ES-I3 (cell line): Measurements from ENCODE around the gene RNU1-2.
A peak's percentile ranks its signal among the peaks of the same experiment; 100 is the strongest.
"Not testable (repeated sequence)": the region's sequence is repeated elsewhere in the genome, so short reads cannot be mapped to it uniquely, and the experiment has no call there.

Experiments used
- H3K36me3 ChIP-seq: 2 replicates; pipeline ENCODE4 v1.6.1; 2013; ENCODE audit warnings: mild to moderate bottlenecking, low read length, control low read depth, moderate library complexity; ENCODE audit not compliant: insufficient read depth
- H3K4me1 ChIP-seq: 2 replicates; pipeline ENCODE4 v1.6.1; 2013; ENCODE audit warnings: mild to moderate bottlenecking, control low read depth, low read length; ENCODE audit not compliant: insufficient read depth
- H3K9ac ChIP-seq: 2 replicates; pipeline ENCODE4 v1.6.1; 2013; ENCODE audit warnings: low read depth, mild to moderate bottlenecking, low read length, moderate library complexity
- H3K9me3 ChIP-seq: 2 replicates; pipeline ENCODE4 v1.6.1; 2013; ENCODE audit warnings: mild to moderate bottlenecking, low read length, moderate library complexity; ENCODE audit not compliant: control insufficient read depth, insufficient read depth

Gene RNU1-2

DNA sequence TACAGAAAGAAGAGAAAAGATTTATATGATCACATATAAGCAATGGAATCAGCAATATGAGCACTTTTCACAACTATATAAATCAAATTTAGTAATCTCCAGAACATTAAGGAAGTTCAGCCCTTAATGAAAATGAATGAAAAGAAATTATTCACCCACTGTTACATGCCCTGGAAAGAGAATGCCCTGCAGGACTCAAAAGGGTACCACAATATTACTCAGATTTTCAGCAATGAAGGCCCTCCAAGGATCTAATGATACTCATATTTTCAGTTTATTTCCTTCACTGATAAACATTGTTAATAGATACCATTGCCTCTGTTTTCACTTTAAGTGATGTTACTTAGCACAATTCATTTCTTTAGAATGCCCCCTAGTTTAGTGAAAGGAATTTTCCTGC is 2.5 kb downstream of the RNU1-2 start:
- H3K36me3 ChIP-seq, H3K9me3 ChIP-seq, H3K9ac ChIP-seq, H3K4me1 ChIP-seq: not testable (repeated sequence)

DNA sequence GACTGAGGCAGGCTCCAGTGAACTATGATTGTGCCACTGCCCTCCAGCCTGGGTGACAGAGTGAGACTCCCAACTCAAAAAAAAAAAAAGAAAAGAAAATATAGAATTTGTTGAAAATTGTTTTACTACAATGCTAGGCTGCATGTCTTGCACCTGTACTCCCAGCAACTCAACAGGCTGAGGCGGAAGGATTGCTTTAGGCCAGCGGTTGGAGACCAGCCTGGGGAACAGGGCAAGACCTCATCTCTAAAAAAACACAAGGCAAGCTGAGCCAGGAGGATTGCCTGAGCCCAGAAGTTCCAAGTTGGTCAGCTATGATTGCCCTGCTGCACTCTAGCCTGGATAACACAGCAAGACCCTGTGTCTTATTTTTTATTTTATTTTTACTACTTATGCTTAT is 3.2 kb downstream of the RNU1-2 start:
- H3K4me1 ChIP-seq, H3K36me3 ChIP-seq, H3K9ac ChIP-seq, H3K9me3 ChIP-seq: not testable (repeated sequence)

DNA sequence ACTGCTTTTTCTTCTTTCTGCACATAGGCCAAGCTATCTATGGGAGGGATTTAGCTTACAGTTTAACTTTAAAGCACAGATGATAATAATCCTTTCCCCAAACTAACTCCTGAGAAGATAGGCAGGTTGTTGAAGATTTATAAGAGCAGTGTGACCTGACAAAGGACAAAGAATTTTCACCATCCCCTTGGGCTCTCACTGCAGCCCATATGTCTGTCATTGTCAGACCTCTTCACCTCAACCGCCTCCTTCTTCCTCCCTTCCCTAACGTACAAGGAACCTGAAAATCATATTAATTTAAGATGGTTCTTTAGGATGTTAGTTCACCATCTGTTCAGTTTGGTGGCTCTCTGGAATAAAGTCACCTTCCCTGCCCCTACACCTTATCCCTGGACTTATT is 5.0 kb downstream of the RNU1-2 start:
- Histone ChIP-seq H3K9ac (0 out of 2 replicates have a peak overlapping the region, but pooled peaks have one; percentile 19), H3K9me3 (no peaks in the 10 kb centered on the region), H3K4me1 (peaks cover 8% of the 10 kb centered on the region)

DNA sequence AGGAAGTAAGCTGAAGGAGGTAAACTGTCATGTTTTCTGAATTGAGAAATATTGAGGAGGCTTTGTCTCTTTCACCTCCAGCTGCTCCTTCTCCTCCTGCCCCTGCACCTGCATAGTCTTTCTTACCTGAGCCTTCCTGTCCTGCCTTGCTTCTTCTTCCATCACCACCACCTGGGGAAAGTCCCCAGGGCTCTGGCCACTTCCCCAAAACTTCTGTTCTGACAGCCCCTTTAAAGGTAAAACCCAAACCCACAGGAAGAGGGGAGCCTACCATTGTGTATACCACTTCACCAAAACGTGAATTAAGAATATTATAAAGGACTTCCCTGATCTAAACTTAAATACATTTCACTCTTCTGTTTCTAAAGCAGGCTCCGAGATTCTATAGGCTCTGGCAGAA is 5.6 kb downstream of the RNU1-2 start:
- peaks cover 14% of the 10 kb centered on the region for H3K4me1 ChIP-seq
- H3K9me3 ChIP-seq, H3K36me3 ChIP-seq, H3K9ac ChIP-seq: not testable (repeated sequence)

More for the DNA sequence above, 5.0 kb downstream of the RNU1-2 start:
- H3K36me3 ChIP-seq, result no peaks in the 10 kb centered on the region

DNA sequence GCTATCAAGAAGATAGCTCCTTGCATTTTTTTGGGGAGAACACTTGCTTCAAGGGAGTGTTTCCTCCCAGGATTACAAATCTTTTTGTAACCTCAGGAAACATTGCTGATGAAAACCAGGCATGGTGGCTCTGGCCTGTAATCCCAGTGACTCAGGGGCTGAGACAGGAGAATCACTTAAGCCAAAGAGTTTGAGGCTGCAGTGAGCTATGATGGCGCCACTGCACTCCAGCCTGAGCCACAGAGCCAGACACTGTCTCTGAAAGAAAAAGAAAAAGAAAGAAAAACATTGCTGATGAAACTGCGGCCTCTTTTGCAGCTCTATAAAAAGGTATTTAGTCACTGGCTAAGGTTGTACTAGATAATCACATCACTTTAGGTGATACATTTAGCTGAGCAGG is 7.3 kb downstream of the RNU1-2 start:
- Histone ChIP-seq H3K9me3 (no peaks in the 10 kb centered on the region), H3K9ac (peak overlapping the region; percentile 74), H3K4me1 (peaks cover 17% of the 10 kb centered on the region), H3K36me3 (no peaks in the 10 kb centered on the region)

DNA sequence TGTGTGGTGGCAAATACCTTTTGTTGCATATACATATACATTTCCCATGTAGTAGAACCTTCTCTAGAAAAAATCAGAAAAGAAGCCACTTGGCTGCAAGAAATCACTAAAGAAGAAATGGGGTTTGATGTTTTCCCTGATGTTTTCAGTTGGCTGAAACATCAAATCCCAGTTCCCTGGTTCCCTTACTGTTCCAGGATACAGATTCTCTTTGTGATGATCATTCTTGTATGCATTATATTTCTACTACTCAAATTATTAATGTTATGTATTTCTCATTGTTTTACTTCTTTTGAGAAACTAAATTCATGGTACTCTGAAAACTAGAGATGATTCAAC is 7.6 kb downstream of the RNU1-2 start:
- H3K9me3 ChIP-seq, result no peaks in the 10 kb centered on the region
- peak overlapping the region; percentile 74 for H3K9ac ChIP-seq
- H3K36me3 ChIP-seq, result no peaks in the 10 kb centered on the region
- peaks cover 17% of the 10 kb centered on the region for H3K4me1 ChIP-seq

DNA sequence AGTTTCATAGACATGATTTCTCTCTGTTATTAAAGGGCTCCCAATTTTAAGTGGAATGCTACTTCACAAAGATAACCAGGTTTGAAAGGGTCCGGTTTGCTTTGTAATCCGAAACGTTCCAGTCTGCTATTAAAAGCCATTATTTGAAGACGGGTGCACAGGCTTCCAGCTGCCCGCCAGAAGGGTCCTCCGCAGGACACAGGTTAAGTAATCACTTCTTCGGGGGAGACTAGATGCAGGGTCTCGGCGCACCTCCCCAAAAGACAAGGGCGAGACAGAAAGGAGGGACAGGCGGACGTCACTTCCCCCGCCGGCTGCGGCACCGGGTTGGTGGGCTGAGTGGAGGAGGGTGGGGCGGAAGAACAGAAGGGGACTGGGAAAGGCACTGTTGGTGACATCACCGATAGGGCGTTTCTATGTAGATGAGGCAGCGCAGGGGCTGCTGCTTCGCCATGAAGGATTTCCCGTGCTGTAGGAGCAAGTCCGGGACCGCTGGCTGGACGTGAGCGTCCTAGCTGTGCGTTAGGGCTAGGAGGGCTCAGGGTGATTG is 8.9 kb downstream of the RNU1-2 start:
- peaks cover 17% of the 10 kb centered on the region for H3K4me1 ChIP-seq

DNA sequence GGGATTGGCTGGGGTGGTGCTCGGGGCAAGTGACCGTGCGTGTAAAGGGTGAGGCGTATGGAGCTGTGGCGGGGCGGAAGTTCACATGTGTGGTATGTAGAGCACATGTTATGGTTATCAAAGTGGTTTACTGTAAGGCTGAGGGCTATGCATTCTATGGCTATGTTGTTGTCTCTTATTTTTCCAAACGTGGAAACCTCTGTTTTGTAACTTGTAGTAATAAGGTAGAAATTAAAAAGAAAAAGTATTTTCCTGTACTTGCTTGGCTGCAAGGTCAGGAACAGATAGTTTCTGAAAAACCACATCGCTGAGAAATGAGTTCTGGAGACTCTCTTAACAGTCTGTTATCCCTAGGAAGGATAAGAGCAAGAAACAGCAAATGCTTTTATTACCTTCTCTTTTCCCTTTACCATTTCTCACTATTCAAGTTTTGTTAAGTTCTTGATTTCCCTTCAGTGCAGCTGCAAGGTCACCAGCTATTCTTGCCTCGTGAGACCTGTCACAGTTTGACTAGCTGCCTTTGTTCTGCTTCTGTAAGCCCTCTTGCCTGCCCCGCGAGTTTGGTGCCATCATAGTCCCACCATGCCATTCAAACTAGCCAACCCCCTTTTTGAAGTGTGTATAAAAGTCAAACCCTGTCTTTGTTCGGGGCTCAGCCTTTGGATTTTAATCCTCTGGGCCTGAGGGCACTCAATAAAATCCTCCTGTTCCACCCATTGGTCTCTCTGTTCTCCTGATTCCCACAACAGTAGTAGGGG is 9.5 kb downstream of the RNU1-2 start:
- Histone ChIP-seq H3K4me1 (peaks cover 17% of the 10 kb centered on the region), H3K9ac (peak overlapping the region; percentile 74), H3K9me3 (no peaks in the 10 kb centered on the region), H3K36me3 (no peaks in the 10 kb centered on the region)

More for the DNA sequence above, 8.9 kb downstream of the RNU1-2 start:
- Histone ChIP-seq H3K9ac (peak overlapping the region; percentile 74), H3K36me3 (no peaks in the 10 kb centered on the region), H3K9me3 (no peaks in the 10 kb centered on the region)

DNA sequence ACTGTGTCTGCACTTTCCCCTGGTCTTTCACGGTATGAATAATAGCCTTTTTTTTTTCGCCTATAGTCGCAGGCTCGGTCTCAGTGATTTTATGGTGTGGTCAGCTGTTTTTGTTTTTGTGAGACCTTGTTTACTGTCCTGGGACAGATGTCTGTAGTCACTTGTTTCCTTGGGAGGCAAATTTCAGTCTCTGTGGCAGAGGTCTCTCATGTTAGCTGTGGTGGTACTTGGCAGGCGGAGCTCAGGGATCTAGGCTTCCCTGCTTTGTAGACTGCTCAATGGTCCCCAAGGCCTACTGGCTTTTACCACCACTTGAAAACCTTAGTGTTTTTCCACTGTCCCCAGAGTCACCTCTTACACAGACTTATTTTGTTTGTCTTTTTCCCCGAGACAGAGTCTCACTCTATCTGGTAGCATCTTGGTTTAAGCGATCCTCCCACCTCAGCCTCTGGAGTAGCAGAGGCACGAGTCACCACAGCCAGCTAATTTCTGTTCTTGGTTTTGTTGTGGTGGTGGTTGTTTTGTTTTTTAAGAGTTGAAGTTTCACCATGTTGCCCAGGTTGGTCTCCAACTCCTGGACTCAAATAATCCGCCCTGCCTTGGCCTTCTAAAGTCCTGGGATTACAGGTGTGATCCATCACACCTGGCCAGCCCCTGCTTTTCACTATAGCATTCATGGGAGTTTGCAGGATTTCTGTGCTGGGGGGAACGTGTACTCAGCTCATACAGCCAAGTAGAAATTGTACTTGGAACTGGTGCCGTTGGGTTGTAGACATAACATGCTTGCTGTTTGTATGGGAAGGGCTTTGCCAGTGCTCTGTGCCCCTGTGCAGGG is 10.3 kb downstream of the RNU1-2 start:
- peak overlapping the region; percentile 3; the same call in 1 of the 2 replicates for H3K9ac ChIP-seq
- no peaks in the 10 kb centered on the region for H3K9me3 ChIP-seq
- no peaks in the 10 kb centered on the region for H3K36me3 ChIP-seq
- peaks cover 17% of the 10 kb centered on the region for H3K4me1 ChIP-seq

DNA sequence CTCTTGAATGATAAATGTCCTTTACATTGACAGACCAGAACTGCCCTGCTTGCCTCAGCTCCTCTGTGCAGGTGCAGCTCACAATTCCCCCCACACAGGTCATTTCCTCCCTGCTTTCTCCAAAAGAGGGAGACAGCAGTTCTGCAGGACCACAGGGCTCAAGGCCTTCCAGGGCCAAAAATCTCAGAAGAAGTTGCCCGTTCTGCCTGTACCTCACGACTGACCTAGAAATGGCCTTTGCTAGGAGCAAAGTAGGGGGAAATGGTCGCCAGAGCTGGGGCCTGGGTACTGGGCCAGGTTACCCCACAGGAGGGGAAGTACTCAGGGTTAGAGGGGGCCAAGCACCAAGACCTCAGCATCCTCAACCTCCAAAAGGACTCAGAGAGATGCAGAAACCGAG is 11.1 kb downstream of the RNU1-2 start:
- H3K9me3 ChIP-seq, result no peaks in the 10 kb centered on the region
- H3K9ac ChIP-seq, result no peak overlapping the region
- H3K4me1 ChIP-seq, result peaks cover 17% of the 10 kb centered on the region
- H3K36me3 ChIP-seq, result no peaks in the 10 kb centered on the region

DNA sequence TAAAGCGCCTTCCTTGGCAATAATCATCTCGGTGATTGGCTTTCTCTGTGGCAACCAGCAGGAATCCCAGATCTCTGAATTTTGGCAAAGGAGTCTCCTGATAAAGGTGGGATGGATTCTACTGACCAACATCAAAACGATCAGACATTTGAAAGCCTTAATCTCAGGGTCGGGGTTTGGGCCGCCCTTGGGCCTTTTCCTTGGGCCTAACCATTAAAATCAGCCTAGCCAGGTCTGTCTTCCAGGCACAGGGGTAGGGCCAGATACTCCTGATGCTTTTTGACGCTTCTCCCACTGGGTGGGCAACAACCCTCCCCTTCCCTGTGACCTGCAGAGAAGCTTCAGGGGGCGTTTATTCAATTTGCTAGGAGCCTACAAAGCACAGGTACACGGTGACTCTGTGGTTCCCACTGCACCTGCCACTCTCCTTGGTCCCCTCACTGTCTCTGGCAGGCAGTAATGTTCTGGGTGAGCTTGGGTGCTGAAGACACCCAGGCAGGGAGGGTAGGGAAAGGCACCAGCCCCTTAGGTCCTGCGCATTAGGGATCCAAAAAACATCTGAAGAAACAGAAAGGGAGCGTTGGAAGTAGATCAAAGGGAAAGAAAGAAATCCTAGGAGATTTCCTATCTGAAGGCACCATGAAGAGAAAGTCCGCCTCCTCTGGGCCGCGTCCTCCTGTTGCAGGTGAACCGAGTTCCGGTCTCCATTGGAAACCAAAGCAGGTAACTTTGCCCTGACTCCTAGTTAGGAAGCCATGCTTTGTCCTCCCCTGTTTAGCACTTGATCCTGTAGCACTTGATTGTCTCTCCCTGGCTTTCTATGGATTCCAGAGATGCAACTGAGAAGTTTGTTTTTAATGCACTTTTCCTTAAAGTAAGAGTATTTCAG is 12.3 kb downstream of the RNU1-2 start:
- H3K9ac ChIP-seq, result no peak overlapping the region

DNA sequence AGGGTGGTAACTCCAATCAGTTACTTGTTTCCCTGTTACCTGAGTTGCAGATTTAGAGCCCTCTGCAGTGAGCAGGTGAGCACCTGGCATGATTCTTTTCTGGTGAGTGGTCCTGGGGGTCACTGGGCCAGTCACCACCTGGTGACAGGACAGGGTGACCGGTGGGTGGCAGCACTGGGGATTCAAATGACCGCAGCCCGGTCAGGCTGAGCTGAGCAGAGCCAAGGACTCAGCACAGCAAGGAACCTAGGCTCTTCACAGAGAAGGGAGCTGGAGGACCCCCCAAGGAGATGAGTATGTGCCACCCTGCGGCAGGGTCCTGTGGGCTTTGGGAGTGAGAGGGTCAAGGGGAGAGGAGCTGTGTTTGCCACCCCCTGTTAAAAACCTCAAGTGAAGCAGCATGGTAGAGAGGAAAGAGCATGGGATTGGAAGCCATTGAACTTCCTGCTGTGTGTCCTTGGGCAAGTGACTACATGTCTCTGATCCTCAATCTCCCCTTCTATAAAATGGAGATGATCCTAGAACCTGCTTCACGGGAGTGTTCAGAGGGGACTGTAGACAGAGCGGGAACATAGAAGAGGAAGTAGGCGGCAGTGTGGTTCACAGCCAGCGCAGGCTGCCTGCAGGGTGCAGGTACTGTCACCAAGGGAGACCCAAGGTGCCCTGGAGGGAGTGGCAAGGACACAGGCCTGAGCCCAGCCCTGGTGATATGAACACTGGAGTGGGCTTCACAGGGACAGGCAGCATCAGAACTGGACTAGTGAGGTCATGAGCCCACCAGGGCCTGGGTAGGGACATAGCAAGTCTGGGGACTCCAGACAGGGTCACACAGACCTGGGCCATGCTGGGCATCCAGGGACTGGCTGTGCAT is 16.3 kb downstream of the RNU1-2 start:
- not testable (repeated sequence) for H3K4me1 ChIP-seq, H3K9ac ChIP-seq, H3K9me3 ChIP-seq, H3K36me3 ChIP-seq

More for the DNA sequence above, 12.3 kb downstream of the RNU1-2 start:
- no peaks in the 10 kb centered on the region for H3K9me3 ChIP-seq
- H3K36me3 ChIP-seq, result no peaks in the 10 kb centered on the region
- H3K4me1 ChIP-seq, result peaks cover 14% of the 10 kb centered on the region

DNA sequence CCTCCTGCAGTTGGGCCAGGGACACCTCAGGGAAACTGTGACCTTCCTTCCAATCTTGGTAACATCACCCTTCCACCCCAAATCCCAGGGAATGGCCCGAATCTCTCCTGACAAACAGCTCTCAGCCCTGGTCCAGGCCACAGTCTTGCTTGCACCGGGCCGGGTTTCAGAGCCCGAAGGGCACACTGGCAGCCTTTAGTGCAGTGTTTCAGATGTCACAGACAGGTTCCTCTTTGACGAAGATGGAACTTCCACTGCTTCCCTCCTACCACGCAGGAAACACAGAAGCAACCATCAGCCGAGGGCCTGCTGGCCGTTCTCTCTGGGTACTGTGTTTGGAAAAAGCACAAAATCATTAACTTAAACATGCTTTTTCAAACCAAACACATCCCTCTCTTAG is 17.0 kb downstream of the RNU1-2 start:
- H3K9me3 ChIP-seq, H3K36me3 ChIP-seq, H3K4me1 ChIP-seq, H3K9ac ChIP-seq: not testable (repeated sequence)
